Measurements from ENCODE around the gene NCKAP5.

The NCKAP5 gene

GRCh38 chr2:133080822-133081221 is 487.4 kb downstream of the NCKAP5 start:
- DNase-seq (ENCODE audit: low read depth) = no peak

- DNase-seq (ENCODE audit: low read depth) = no peak
Observed at GRCh38 chr2:133078667-133079411, 489.4 kb downstream of the NCKAP5 start.

- DNase-seq (ENCODE audit: low read depth) = no peak
Observed at GRCh38 chr2:133077269-133077822, 490.9 kb downstream of the NCKAP5 start.

DNA sequence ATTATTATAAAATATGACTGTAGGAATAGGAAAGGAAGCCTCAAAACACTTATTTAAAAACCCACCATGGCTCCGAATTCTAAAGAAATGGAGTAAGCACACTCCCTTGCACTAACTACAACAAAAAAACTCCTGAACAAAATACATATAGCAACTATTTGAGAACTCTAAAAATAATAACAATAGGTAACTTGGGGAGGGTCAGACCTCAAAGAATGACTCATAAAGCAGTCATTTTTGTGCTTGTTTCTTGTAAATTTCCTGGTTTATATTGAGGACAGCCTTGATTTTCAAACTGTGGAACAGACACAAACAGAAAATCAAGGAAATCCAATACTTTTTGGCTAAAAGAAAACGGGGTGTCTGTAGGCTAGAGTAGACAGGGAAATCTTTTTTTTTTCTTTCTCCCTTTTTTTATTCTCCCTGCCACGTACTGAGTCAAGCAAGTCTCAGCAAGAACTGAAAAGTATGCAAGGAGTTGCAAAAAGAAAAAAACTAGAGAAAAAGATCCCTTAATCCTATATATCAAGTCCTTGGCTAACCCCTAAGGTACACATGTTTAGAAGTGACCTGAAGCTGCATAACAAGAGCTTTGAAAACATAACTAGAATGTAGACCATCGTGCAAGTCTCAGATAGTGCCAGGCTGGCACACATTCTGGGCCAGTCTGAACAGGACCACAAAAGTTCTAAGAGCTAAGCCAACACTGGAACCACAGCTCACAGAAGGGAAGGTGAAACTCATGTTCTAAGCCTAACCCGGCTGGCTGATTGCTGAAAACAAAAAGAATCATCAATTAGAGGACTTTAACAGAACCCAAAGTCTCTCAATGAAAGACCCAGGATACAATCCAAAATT is 495.2 kb downstream of the NCKAP5 start:
- no peak for DNase-seq (ENCODE audit: low read depth)

DNA sequence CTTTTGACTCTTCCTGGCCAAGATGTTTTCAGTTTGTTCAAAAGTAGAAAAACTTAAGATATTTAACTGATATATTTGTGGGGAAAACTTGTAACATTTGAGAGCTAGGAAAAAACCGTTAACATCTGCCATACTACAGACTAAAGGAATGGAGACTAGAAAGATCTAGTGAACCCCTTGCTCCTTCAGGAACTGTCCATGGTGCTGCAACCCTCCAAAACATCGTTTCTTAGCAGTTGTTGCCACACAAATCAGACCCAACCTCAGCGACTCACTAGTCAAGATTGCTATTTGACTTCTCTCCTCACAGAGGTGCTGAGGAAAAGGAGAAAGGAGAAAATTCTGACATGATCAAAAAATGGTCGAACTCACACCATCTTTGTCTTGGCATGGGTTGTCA is 504.5 kb downstream of the NCKAP5 start:
- DNase-seq (ENCODE audit: low read depth) = no peak

DNA sequence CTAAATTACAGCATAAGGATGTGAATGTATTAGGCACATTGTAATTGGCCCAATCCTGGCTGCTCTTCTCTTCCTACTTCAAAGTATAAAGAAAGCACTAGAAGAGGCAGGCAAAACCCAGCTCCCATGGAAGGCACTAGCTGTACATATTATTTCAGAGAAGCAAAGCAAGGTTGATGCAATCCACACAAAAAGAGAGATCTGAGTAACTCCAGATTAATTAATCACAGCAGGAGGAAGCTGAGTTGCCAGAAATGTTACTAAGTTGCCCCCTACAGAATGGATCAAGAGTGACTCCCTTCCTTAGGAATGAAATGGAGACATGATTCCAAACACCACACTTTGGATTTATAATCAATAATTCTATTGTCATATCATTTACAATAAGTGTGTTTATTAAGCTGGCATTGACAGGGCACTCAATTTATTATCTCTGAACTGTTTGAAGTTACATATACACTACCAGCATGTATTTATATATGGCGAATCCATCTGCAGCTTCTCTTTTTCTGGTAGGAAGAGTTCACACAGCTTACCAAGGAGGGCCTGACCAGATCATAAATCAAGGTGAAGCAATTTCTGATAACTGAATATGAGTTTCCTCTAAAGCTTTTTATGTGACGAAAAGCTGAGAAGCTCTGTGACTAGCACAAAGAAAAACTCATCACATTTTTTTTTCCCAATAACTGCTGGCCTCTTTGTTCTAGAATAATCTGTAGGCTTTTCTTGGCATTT is 505.2 kb downstream of the NCKAP5 start:
- no peak for DNase-seq (ENCODE audit: low read depth)

DNA sequence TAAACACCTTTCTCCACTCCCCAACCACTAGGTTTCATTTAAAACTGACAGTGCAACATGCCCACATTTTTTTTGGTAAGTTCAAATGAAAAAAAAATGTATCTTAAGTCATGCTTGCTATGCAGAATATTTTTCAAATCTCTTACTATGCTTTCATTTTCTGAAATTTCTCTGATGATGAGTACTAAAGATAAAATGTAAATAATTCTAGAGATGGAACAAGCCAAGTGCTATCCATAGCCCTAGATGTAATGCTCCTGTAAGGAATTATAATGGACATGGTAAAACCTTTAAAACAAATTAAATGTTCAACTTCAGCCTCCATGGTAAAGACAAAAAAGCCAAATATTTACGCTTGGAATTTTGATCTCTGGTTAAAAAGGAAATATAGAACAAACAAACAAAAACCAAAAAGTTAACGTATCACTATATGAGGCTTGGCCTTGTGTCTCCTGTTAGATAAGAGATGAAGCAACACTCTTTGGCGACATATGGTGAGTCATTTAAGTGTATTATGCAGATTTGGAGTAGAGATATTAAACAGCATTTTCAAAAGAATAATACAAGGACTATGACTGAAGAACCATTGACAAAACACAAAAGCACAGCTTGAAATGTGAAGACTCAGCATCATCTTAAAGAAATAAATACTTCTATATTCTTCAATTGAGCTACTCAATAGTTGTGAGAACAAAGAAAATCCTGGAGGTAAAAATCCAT is 506.2 kb downstream of the NCKAP5 start:
- no peak for DNase-seq (ENCODE audit: low read depth)

GRCh38 chr2:133054297-133054696 is 514.0 kb downstream of the NCKAP5 start:
- no peak for DNase-seq (ENCODE audit: low read depth)

DNA sequence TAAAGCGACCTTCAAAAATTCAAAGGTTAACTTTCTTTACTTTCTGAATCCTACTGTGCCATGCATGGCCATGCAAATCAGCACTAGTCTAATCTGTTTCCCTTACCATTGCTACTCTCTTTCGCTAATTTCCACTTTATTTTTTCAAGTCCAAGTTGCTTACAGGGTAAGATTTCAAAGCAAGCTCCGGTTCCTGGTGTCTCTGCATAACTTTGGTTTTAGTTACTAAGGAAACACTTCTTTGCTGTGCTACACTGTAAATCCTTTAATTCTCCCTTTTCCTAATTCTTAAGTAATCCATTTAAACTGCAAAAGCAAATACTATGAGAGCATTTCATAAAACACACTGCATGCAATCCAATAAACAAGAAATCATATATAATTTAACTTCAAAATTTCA is 514.7 kb downstream of the NCKAP5 start:
- no peak for DNase-seq (ENCODE audit: low read depth)

GRCh38 chr2:133045787-133046186 is 522.5 kb downstream of the NCKAP5 start:
- no peak for DNase-seq (ENCODE audit: low read depth)

- no peak for DNase-seq (ENCODE audit: low read depth)
Observed at GRCh38 chr2:133044556-133044955, 523.7 kb downstream of the NCKAP5 start.

DNA sequence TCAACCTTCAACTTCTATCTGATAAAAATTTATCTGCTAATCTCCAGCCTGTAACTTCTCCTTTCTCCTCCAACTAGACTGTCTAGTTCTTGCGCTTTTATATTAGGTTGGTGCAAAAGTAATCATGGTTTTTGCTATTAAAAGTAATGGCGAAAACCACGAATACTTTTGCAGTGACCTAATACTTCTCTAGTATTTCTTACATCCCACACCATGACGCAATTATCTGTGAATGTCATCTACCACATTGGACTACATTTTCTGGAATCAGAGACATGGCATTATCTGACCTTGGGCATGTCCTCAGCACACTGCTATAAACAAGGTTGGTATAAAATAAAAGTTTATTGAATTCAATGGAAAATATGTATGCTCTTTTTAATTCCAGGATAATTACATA is 528.1 kb downstream of the NCKAP5 start:
- DNase-seq (ENCODE audit: low read depth) = no peak

GRCh38 chr2:133039531-133039930 is 528.7 kb downstream of the NCKAP5 start:
- no peak for DNase-seq (ENCODE audit: low read depth)

DNA sequence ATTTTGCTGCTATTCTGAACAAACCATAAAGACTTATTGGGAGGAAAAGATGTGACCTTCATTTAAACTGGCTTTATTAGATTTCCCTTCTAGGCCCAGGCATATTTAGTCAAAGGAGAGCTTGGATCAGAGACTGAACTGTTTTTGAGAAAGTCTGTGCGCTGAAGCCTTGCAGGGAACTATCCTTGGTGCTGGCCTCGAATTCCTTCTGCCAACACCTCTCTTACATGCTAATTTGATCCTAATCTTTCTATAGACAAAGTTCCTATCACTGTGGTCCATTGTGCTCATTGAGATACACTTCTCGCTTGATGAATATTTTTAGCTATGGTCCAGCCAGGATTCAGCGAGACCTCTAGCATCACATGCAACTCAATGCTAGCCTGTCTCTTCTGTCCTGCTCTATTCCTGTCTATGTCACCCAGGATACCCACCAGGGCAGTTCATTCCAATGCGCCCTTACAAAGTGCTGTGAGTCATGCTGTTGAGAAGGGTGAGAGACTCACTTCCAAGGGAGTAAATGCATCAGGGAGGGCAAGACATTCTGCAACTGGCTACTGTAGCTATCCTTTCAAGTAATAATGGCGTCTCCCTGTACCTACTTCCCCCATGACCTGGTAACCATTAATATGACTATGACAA is 541.6 kb downstream of the NCKAP5 start:
- no peak for DNase-seq (ENCODE audit: low read depth)

DNA sequence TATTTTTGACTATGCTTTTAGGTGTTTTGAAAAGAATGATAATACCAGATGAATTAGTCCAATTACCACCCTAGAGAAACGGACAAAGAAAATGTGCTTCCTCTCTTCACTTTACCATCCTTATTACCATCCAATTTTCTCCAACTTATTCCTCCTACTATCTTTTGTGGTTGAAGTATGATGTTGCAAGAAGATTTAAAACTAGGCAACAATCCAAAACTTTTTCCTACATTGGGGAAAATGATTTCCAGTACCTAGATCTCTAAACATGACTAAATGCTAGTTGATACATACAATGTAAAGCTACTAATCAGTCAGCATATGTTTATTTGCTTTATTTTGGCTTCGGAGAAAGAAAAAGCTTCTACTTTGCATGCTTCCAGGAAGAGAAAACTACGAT is 543.3 kb downstream of the NCKAP5 start:
- DNase-seq (ENCODE audit: low read depth) = no peak

GRCh38 chr2:133012847-133013734 is 555.2 kb downstream of the NCKAP5 start:
- no peak for DNase-seq (ENCODE audit: low read depth)

- DNase-seq (ENCODE audit: low read depth) = no peak
Observed at GRCh38 chr2:133004623-133005022, 563.6 kb downstream of the NCKAP5 start.

DNA sequence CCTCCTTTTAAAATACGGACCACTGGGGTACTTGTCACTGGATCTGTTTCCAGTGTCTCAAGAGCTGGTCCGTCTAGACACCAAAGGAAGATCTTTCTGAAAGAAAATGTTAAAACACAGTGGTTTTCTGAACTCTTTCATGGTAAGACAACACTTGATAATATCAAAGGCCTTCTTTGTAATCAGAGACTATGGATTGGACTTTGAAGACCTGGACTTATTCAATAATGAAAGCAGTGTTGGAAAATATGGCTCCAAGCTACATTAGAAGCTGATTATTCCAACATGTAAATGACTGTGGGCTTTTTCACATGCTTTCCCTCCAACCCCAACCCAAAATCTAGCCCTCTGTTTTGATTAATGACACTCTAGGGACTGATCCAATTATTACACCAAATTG is 568.8 kb downstream of the NCKAP5 start:
- no peak for DNase-seq (ENCODE audit: low read depth)

GRCh38 chr2:132998221-132998620 is 570.0 kb downstream of the NCKAP5 start:
- DNase-seq (ENCODE audit: low read depth) = no peak

GRCh38 chr2:132991471-132992045 is 576.7 kb downstream of the NCKAP5 start:
- no peak for DNase-seq (ENCODE audit: low read depth)
